Caco-2 (cell line): ENCODE data around the gene ADK. TPM values are rescaled to one million over a fixed set of nuclear protein-coding genes. Genes with fewer than 3 reads are reported as not detected.

Experiments
- BruUV-seq: library from RNA; stranded (reverse); fragments of 400-500 nt; replicated peaks from 2 replicates; lab custom pipeline; 2021; lab: Mats Ljungman, UMichigan
- CTCF ChIA-PET: fragments of 300-600 bp; sonication (Branson Sonifier 250); formaldehyde crosslinking; loops from one replicate; lab custom pipeline; 2022; ENCODE audit warnings: antibody characterized with exemption; lab: Charles Lee
- POLR2A ChIA-PET: fragments of 300-600 bp; sonication (Branson Sonifier 250); formaldehyde crosslinking; loops from one replicate; lab custom pipeline; 2022; ENCODE audit warnings: antibody characterized with exemption; lab: Charles Lee
- DNase-seq, 2 experiments: peaks; one replicate each; pipeline versions ENCODE4 v3.0.0 to v3.0.0-alpha.2; 2020 to 2022
- H3K27me3 ChIP-seq: replicated peaks from 2 replicates; pipeline ENCODE4 v1.6.0; 2011; ENCODE audit warnings: low read length; ENCODE audit not compliant: control insufficient read depth, insufficient read depth
- H3K36me3 ChIP-seq: 2 replicates; pipeline ENCODE4 v1.5.1; 2011; ENCODE audit warnings: low read length; ENCODE audit not compliant: control insufficient read depth, insufficient read depth
- H3K4me1 ChIP-seq: fragments of 250-450 bp; sonication (Bioruptor Pico); 2 replicates; pipeline ENCODE4 v1.5.1; 2020; ENCODE audit warnings: mild to moderate bottlenecking
- H3K4me3 ChIP-seq: 2 replicates; pipeline ENCODE4 v1.5.1; 2011; ENCODE audit warnings: low read depth, mild to moderate bottlenecking, control low read depth, low read length
- H3K9me3 ChIP-seq: fragments of 250-450 bp; sonication (Bioruptor Pico); 2 replicates; pipeline ENCODE4 v1.5.1; 2020; ENCODE audit warnings: mild to moderate bottlenecking, moderate library complexity
- H3K27ac Mint-ChIP-seq: one replicate; pipeline ENCODE4 v1.8.0; 2022; ENCODE audit warnings: mixed read lengths; ENCODE audit not compliant: unreplicated experiment
- H3K27me3 Mint-ChIP-seq: one replicate; pipeline ENCODE4 v1.8.0; 2022; ENCODE audit warnings: mixed read lengths; ENCODE audit not compliant: insufficient read depth, unreplicated experiment
- H3K36me3 Mint-ChIP-seq: one replicate; pipeline ENCODE4 v1.8.0; 2022; ENCODE audit warnings: mild to moderate bottlenecking, mixed read lengths; ENCODE audit not compliant: insufficient read depth, unreplicated experiment
- H3K4me1 Mint-ChIP-seq: one replicate; pipeline ENCODE4 v1.8.0; 2022; ENCODE audit warnings: low read depth, mixed read lengths; ENCODE audit not compliant: unreplicated experiment
- H3K4me3 Mint-ChIP-seq: one replicate; pipeline ENCODE4 v1.8.0; 2022; ENCODE audit warnings: mild to moderate bottlenecking, moderate library complexity, mixed read lengths; ENCODE audit not compliant: unreplicated experiment
- H3K9me3 Mint-ChIP-seq: one replicate; pipeline ENCODE4 v1.8.0; 2022; ENCODE audit warnings: mixed read lengths; ENCODE audit not compliant: unreplicated experiment
- CTCF ChIP-seq, 2 experiments: fragments of 200-600 bp in 1 of 2; IDR thresholded peaks; 1 replicate in 1 of 2; 2 replicates in 1 of 2; pipeline versions ENCODE4 v1.5.1 to v1.8.0; 2011 to 2022; ENCODE audit warnings: antibody characterized with exemption in 1 of 2, control low read depth in 1 of 2, inconsistent platforms in 1 of 2, low read depth in 1 of 2, low read length in 1 of 2, mild to moderate bottlenecking in 1 of 2, moderate library complexity in 1 of 2; ENCODE audit not compliant: insufficient read depth in 1 of 2, severe bottlenecking in 1 of 2, unreplicated experiment in 1 of 2
- intact Hi-C: fragments of 100-400 bp; cut with micrococcal nuclease; formaldehyde crosslinking; loops from one replicate; pipeline ENCODE4 v1.10.0; 2022; ENCODE audit not compliant: unreplicated experiment
- total RNA-seq: library from RNA; stranded (reverse); gene quantifications from 2 replicates; pipeline ENCODE4 v1.2.3, GENCODE V29; 2022

Gene ADK
- total RNA-seq, 1 experiment from 2014 or later = 105 TPM

- Mint-ChIP-seq H3K4me3 (no peak overlapping the region), H3K36me3 (peaks cover 9% of the 10 kb centered on the region), H3K27ac (no peak overlapping the region), H3K9me3 (no peaks in the 10 kb centered on the region), H3K27me3 (no peaks in the 10 kb centered on the region), H3K4me1 (no peaks in the 10 kb centered on the region)
- no peaks in the 10 kb centered on the region for H3K27me3 ChIP-seq
- ChIA-PET CTCF (no interaction called here), POLR2A (no interaction called here)
- DNase-seq = no peak
- no peaks in the 10 kb centered on the region for H3K36me3 ChIP-seq
- H3K4me3 ChIP-seq = no peak overlapping the region
- no peak for TF ChIP-seq CTCF (IDR thresholded peaks at IDR 0.05; ENCODE audit: insufficient read depth in 1 of 2, low read depth in 1 of 2, low read length in 1 of 2, severe bottlenecking in 1 of 2, unreplicated experiment in 1 of 2)
- H3K4me1 ChIP-seq = no peaks in the 10 kb centered on the region
- no TSS peak for BruUV-seq
- no peaks in the 10 kb centered on the region for H3K9me3 ChIP-seq
- intact Hi-C loops = no loop called here
Measured at GRCh38 chr10:74593470-74593869, 442.4 kb downstream of the ADK start.

GRCh38 chr10:74596713-74597112 is 445.7 kb downstream of the ADK start:
- no peaks in the 10 kb centered on the region for H3K4me1 Mint-ChIP-seq
- no TSS peak for BruUV-seq
- Histone ChIP-seq H3K9me3 (no peaks in the 10 kb centered on the region), H3K27me3 (no peaks in the 10 kb centered on the region), H3K4me1 (no peaks in the 10 kb centered on the region), H3K36me3 (no peaks in the 10 kb centered on the region), H3K4me3 (no peak overlapping the region)
- no peaks in the 10 kb centered on the region for H3K9me3 Mint-ChIP-seq
- no peak for TF ChIP-seq CTCF (IDR thresholded peaks at IDR 0.05; ENCODE audit: insufficient read depth in 1 of 2, low read depth in 1 of 2, low read length in 1 of 2, severe bottlenecking in 1 of 2, unreplicated experiment in 1 of 2)
- H3K4me3 Mint-ChIP-seq = no peak overlapping the region
- no peaks in the 10 kb centered on the region for H3K27me3 Mint-ChIP-seq
- peaks cover 16% of the 10 kb centered on the region for H3K36me3 Mint-ChIP-seq
- ChIA-PET CTCF (no interaction called here), POLR2A (no interaction called here)
- intact Hi-C loops = no loop called here
- DNase-seq = no peak
- no peak overlapping the region for H3K27ac Mint-ChIP-seq

GRCh38 chr10:74598891-74599566 is 448.0 kb downstream of the ADK start:
- H3K27ac Mint-ChIP-seq = no peak overlapping the region
- no peak for TF ChIP-seq CTCF (IDR thresholded peaks at IDR 0.05; ENCODE audit: insufficient read depth in 1 of 2, low read depth in 1 of 2, low read length in 1 of 2, severe bottlenecking in 1 of 2, unreplicated experiment in 1 of 2)
- H3K27me3 ChIP-seq = no peaks in the 10 kb centered on the region
- DNase-seq = no peak
- H3K9me3 ChIP-seq = no peaks in the 10 kb centered on the region
- intact Hi-C loops = no loop called here
- no peaks in the 10 kb centered on the region for H3K4me1 ChIP-seq
- POLR2A ChIA-PET = no interaction called here
- H3K4me3 ChIP-seq = no peak overlapping the region
- no peaks in the 10 kb centered on the region for H3K36me3 ChIP-seq
- H3K9me3 Mint-ChIP-seq = no peaks in the 10 kb centered on the region
- H3K4me3 Mint-ChIP-seq = no peak overlapping the region
- H3K36me3 Mint-ChIP-seq = peaks cover 9% of the 10 kb centered on the region
- CTCF ChIA-PET = no interaction called here
- H3K4me1 Mint-ChIP-seq = no peaks in the 10 kb centered on the region
- no TSS peak for BruUV-seq
- H3K27me3 Mint-ChIP-seq = no peaks in the 10 kb centered on the region
